HEK293T (cell line): Measurements from ENCODE around the gene SUPT4H1.

Experiments used
- CTCF ChIA-PET: fragments of 350-600 bp; formaldehyde crosslinking; extraction: SDS; loops from one replicate; lab custom pipeline; 2021; ENCODE audit warnings: antibody characterized with exemption, inconsistent platforms; lab: Yijun Ruan, JAX
- POLR2A ChIA-PET: fragments of 350-600 bp; formaldehyde crosslinking; extraction: SDS; loops from one replicate; lab custom pipeline; 2020; ENCODE audit warnings: antibody characterized with exemption, inconsistent platforms; lab: Yijun Ruan, JAX
- DNase-seq: peaks from one replicate; pipeline ENCODE4 v3.0.0; 2012; ENCODE audit warnings: mixed read lengths; ENCODE audit errors: extremely low spot score
- ARNT ChIP-seq: fragments of 450-650 bp; IDR thresholded peaks from 2 replicates; pipeline ENCODE4 v1.6.1; 2017; ENCODE audit warnings: mild to moderate bottlenecking
- BHLHE40 ChIP-seq: fragments of 450-650 bp; IDR thresholded peaks from 2 replicates; pipeline ENCODE4 v1.6.1; 2016; ENCODE audit warnings: mild to moderate bottlenecking, moderate library complexity, borderline replicate concordance
- CTBP1 ChIP-seq: fragments of 450-650 bp; IDR thresholded peaks from 2 replicates; pipeline ENCODE4 v1.6.1; 2016; ENCODE audit warnings: borderline replicate concordance
- ELF4 ChIP-seq: fragments of 450-650 bp; IDR thresholded peaks from 2 replicates; pipeline ENCODE4 v1.6.1; 2017; ENCODE audit warnings: antibody characterized with exemption
- FOXA1 ChIP-seq: fragments of 450-650 bp; IDR thresholded peaks from 2 replicates; pipeline ENCODE4 v1.6.1; 2016; ENCODE audit warnings: mild to moderate bottlenecking
- FOXK2 ChIP-seq: fragments of 450-650 bp; IDR thresholded peaks from 2 replicates; pipeline ENCODE4 v1.6.1; 2016; ENCODE audit warnings: mild to moderate bottlenecking
- FOXM1 ChIP-seq: fragments of 450-650 bp; IDR thresholded peaks from 2 replicates; pipeline ENCODE4 v1.6.1; 2017; ENCODE audit warnings: mild to moderate bottlenecking, borderline replicate concordance
- HDGF ChIP-seq: fragments of 450-650 bp; IDR thresholded peaks from 2 replicates; pipeline ENCODE4 v1.6.1; 2017; ENCODE audit warnings: antibody characterized with exemption, borderline replicate concordance
- L3MBTL2 ChIP-seq: fragments of 450-650 bp; conservative IDR thresholded peaks from 2 replicates; pipeline ENCODE4 v1.6.1; 2016; ENCODE audit warnings: mild to moderate bottlenecking
- LEF1 ChIP-seq: fragments of 450-650 bp; IDR thresholded peaks from 2 replicates; pipeline ENCODE4 v1.6.1; 2017; ENCODE audit warnings: mild to moderate bottlenecking, borderline replicate concordance
- NFRKB ChIP-seq: fragments of 450-650 bp; IDR thresholded peaks from 2 replicates; pipeline ENCODE4 v1.6.1; 2016; ENCODE audit warnings: mild to moderate bottlenecking, moderate library complexity
- SP1 ChIP-seq: fragments of 450-650 bp; IDR thresholded peaks from 2 replicates; pipeline ENCODE4 v1.6.1; 2017
- SUZ12 ChIP-seq: fragments of 450-650 bp; IDR thresholded peaks from 2 replicates; pipeline ENCODE4 v1.6.1; 2016; ENCODE audit warnings: mild to moderate bottlenecking
- TARDBP ChIP-seq: fragments of 450-650 bp; IDR thresholded peaks from 2 replicates; pipeline ENCODE4 v1.6.1; 2016
- ZNF384 ChIP-seq: fragments of 450-650 bp; IDR thresholded peaks from 2 replicates; pipeline ENCODE4 v1.6.1; 2016
- TF ChIP-seq, protein P1 (sequence below): fragments of 450-650 bp; IDR thresholded peaks from 2 replicates; pipeline ENCODE4 v1.6.1; 2016

The SUPT4H1 gene

GRCh38 chr17:58331815-58332777, 19.9 kb downstream of the SUPT4H1 start:
- TF ChIP-seq FOXM1: no peak
- TF ChIP-seq SP1: no peak
- TF ChIP-seq L3MBTL2: no peak
- no peak for TF ChIP-seq BHLHE40
- TF ChIP-seq CTBP1: no peak
- TF ChIP-seq ZNF384: no peak
- no peak for TF ChIP-seq ARNT
- no peak for TF ChIP-seq HDGF
- TF ChIP-seq FOXA1: no peak
- no peak for TF ChIP-seq LEF1
- TF ChIP-seq NFRKB: no peak
- TF ChIP-seq FOXK2: no peak
- TF ChIP-seq, protein P1, sequence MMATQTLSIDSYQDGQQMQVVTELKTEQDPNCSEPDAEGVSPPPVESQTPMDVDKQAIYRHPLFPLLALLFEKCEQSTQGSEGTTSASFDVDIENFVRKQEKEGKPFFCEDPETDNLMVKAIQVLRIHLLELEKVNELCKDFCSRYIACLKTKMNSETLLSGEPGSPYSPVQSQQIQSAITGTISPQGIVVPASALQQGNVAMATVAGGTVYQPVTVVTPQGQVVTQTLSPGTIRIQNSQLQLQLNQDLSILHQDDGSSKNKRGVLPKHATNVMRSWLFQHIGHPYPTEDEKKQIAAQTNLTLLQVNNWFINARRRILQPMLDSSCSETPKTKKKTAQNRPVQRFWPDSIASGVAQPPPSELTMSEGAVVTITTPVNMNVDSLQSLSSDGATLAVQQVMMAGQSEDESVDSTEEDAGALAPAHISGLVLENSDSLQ: no peak
- TF ChIP-seq SUZ12: no peak
- ChIA-PET CTCF (no interaction called here), POLR2A (interaction anchor here (3.3 kb wide), 1 partner anchor 20 kb away, joined by 14 read pairs; the partner anchor contains the start of gene SUPT4H1)
- DNase-seq: no peak

DNA sequence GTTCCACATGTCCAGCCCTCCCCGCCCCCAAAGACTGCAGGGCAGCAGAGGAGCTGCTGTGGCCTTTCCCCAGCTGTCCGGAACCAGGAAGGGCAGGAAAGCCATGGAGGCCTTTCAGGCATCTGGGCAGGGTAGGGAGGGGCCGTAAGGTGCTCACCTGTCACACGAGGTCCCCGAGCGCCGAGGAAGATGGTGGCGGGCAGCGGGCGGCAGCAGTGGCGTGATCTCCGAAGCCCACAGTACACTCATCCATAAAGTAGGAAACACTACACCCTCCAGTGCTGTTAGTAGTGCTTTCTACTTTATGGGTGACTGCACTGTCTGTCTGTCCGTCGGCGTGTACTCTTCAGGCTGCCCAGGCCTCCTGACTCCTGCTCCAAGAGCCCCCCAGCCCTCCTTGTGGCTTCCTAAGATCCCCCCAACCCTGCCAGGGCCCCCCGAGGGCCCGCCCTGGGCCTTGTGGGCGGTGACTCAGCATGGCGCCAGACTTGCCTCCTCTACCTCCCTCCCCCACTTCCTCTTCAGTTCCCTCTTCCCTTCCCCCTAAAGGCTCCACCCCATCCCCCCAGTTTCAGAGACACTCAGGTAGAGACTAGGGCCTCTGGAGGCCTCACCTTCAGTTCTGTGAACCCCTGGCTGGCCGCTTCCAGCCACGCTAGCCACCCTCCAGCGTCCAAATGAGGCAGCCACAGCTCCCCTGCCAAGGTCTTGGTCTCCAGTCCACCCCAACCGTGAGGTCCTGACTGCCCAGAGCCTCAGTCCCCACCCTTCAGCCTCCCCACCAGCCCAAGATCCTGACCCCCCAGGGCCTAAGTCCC, 20.8 kb downstream of the SUPT4H1 start:
- ChIA-PET CTCF (no interaction called here), POLR2A (interaction anchor here (3.3 kb wide), 1 partner anchor 21 kb away, joined by 14 read pairs; the partner anchor contains the start of gene SUPT4H1)
- no peak for DNase-seq
- TF ChIP-seq BHLHE40 (no peak), ARNT (no peak), NFRKB (no peak), SP1 (no peak), FOXA1 (no peak), LEF1 (no peak), CTBP1 (no peak), ZNF384 (no peak)

GRCh38 chr17:58330538-58330996, 21.4 kb downstream of the SUPT4H1 start:
- ChIA-PET CTCF (no interaction called here), POLR2A (interaction anchor here (3.3 kb wide), 1 partner anchor 21 kb away, joined by 14 read pairs; the partner anchor contains the start of gene SUPT4H1)
- no peak for TF ChIP-seq FOXM1
- TF ChIP-seq SUZ12: no peak
- no peak for TF ChIP-seq ELF4
- TF ChIP-seq, protein P1: no peak
- no peak for TF ChIP-seq BHLHE40
- no peak for TF ChIP-seq LEF1
- TF ChIP-seq ZNF384: no peak
- no peak for TF ChIP-seq ARNT
- no peak for TF ChIP-seq FOXK2
- no peak for TF ChIP-seq TARDBP
- no peak for TF ChIP-seq HDGF
- TF ChIP-seq NFRKB: no peak
- TF ChIP-seq SP1: no peak
- TF ChIP-seq CTBP1: no peak
- no peak for TF ChIP-seq FOXA1
- no peak for TF ChIP-seq L3MBTL2
- DNase-seq: no peak

DNA sequence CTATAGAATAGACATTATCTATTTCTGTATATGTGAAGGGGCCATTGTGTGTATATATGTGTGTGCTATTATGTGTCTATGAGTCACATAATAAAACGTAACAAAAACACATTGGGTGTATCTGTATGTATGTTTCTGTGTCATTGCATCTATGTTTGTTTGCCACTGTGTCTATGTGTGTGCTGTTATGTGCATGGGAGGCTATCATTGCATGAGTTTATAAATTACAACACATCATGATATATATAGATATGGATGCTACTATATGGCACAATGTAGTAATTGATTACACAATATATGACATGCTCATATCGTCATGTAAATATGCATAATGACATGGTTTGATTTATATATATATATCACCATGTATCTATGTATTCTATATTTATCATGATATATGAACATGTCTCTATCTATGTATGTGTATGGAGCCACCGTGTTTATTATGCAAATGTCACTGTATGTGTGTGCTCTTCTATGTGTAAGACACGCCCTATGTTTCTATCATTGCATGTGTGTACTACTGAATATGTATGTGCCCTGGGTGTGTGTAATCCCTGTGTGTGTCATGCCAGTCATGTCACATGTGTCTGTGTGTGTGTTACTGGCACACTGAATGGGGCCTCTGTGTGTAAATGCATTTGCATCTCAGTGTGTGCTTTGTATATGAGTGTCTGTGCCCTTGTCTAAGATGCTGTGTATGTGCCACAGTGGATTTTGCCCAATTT, 22.0 kb downstream of the SUPT4H1 start:
- TF ChIP-seq FOXA1 (no peak), SUZ12 (no peak), L3MBTL2 (no peak), TARDBP (no peak), LEF1 (no peak), ZNF384 (no peak)
- DNase-seq: no peak
- CTCF ChIA-PET: no interaction called here
- POLR2A ChIA-PET: no interaction called here

DNA sequence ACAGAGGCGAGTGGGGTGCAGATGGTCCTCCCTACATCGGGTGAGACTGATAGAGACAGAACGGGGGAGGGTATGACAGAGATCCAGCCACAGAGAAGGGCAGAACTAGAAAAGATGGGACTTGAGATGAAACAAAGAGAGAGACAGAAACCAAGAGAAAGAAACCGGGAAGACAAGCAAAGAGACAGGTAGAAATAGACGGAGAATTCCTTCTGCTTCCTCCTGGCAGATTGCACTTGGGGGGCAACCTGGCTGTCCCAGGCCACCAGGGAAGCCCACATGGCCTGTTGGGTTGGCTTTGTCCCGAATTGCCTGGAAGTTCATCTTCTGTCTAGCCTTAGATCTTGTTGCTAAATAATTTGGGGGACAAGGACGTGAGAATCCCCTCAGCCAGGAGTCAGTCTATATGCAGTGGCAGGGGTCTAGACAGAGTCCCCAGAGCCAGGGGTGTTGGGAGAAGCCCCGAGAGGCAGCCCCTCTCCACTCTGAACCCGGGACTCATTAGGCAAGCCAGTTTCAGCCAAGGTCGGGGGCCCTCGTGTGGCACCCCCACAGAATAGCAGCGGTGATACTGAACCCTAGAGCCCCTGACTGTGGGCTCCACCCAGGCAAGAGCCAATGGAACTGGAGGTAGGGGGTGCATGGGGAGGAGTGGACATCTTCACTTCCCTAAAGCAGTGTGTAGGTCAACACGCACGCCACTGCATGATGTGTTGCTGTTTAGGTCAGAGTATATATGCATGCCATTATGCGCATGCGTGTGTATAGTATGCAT, 22.8 kb downstream of the SUPT4H1 start:
- POLR2A ChIA-PET: no interaction called here
- CTCF ChIA-PET: no interaction called here
- no peak for TF ChIP-seq CTBP1
- no peak for TF ChIP-seq FOXM1
- TF ChIP-seq NFRKB: no peak
- no peak for TF ChIP-seq HDGF
- no peak for TF ChIP-seq ARNT
- no peak for TF ChIP-seq ELF4
- no peak for TF ChIP-seq SUZ12
- no peak for TF ChIP-seq FOXK2
- TF ChIP-seq, protein P1: no peak
- TF ChIP-seq FOXA1: no peak
- no peak for TF ChIP-seq LEF1
- no peak for TF ChIP-seq ZNF384
- no peak for TF ChIP-seq BHLHE40
- TF ChIP-seq SP1: no peak
- no peak for TF ChIP-seq L3MBTL2
- no peak for TF ChIP-seq TARDBP
- DNase-seq: no peak
